Measurements from ENCODE around the gene ARHGAP18.

- TF ChIP-seq CTCF (IDR thresholded peaks at IDR 0.05; ENCODE audit: low read depth, low read length, poor library complexity, severe bottlenecking) (no peak), EZH2phosphoT487 (IDR thresholded peaks at IDR 0.05; ENCODE audit: borderline replicate concordance, low read length) (no peak)
These were observed 157.6 kb downstream of the ARHGAP18 start for GRCh38 chr6:129552413-129552812.
